22Rv1 (cell line): ENCODE data around the gene CPLX3.

ENCODE experiments used
- ZFX ChIP-seq: fragments of 450-650 bp; IDR thresholded peaks from 2 replicates; pipeline ENCODE4 v1.6.1; 2017; ENCODE audit warnings: antibody characterized with exemption, borderline replicate concordance
- TF ChIP-seq, protein P1 (sequence below): fragments of 450-650 bp; IDR thresholded peaks from 2 replicates; pipeline ENCODE4 v1.5.1; 2017; ENCODE audit warnings: mild to moderate bottlenecking

DNA sequence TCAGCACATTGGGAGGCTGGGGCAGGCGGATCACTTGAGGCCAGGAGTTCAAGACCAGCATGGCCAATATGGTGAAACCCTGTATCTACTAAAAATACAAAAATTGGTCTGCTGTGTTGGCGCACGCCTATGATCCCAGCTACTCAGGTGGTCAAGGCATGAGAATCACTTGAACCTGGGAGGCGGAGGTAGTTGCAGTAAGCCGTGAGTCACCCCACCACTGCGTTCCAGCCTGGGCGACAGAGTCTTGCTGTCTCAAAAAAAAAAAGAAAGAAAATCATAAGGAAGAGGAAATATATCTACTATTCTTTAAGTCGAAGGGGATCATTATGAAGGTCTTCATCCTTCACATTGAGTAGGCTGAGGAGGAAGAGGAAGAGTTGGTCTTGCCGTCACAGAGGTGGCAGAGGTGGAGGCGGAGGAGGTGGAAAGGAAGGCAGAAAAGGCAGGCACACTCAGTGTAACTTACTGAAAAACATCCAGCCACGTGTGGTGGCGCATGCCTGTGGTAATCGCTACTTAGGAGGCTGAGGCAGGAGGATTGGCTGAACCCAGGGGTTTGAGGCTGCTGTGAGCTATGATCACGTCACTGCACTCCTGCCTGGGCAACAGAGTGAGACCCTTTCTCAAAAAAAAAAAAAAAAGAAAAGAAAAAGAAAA, 30.3 kb upstream of the CPLX3 start:
- TF ChIP-seq, protein P1, sequence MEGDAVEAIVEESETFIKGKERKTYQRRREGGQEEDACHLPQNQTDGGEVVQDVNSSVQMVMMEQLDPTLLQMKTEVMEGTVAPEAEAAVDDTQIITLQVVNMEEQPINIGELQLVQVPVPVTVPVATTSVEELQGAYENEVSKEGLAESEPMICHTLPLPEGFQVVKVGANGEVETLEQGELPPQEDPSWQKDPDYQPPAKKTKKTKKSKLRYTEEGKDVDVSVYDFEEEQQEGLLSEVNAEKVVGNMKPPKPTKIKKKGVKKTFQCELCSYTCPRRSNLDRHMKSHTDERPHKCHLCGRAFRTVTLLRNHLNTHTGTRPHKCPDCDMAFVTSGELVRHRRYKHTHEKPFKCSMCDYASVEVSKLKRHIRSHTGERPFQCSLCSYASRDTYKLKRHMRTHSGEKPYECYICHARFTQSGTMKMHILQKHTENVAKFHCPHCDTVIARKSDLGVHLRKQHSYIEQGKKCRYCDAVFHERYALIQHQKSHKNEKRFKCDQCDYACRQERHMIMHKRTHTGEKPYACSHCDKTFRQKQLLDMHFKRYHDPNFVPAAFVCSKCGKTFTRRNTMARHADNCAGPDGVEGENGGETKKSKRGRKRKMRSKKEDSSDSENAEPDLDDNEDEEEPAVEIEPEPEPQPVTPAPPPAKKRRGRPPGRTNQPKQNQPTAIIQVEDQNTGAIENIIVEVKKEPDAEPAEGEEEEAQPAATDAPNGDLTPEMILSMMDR = no peak
- TF ChIP-seq ZFX = no peak
